VCaP (cell line): ENCODE data around the gene SMG7.

ENCODE experiments used
- H3K27ac ChIP-seq: fragments of 450-650 bp; 2 replicates; pipeline ENCODE4 v1.5.1; 2017
- CTCF ChIP-seq: fragments of 450-650 bp; conservative IDR thresholded peaks from 2 replicates; pipeline ENCODE4 v1.5.1; 2017; ENCODE audit warnings: mild to moderate bottlenecking, moderate library complexity

Gene SMG7

GRCh38 chr1:183567584-183567983 lies 95.3 kb downstream of the SMG7 start:
- H3K27ac ChIP-seq, result no peak overlapping the region
- TF ChIP-seq CTCF, result no peak

- no peak for TF ChIP-seq CTCF
- H3K27ac ChIP-seq, result no peak overlapping the region
Measured at GRCh38 chr1:183568176-183569021, 96.1 kb downstream of the SMG7 start.

GRCh38 chr1:183569141-183569540 lies 96.8 kb downstream of the SMG7 start:
- TF ChIP-seq CTCF, result no peak
- H3K27ac ChIP-seq, result no peak overlapping the region

- TF ChIP-seq CTCF, result no peak
Measured at GRCh38 chr1:183569801-183570200, 97.5 kb downstream of the SMG7 start.

GRCh38 chr1:183570451-183570850 lies 98.2 kb downstream of the SMG7 start:
- TF ChIP-seq CTCF, result no peak
- no peak overlapping the region for H3K27ac ChIP-seq

More at GRCh38 chr1:183569801-183570200, 97.5 kb downstream of the SMG7 start:
- H3K27ac ChIP-seq, result no peak overlapping the region

GRCh38 chr1:183571678-183572268 lies 99.5 kb downstream of the SMG7 start:
- TF ChIP-seq CTCF, result no peak
- H3K27ac ChIP-seq, result no peak overlapping the region

- TF ChIP-seq CTCF, result no peak
- no peak overlapping the region for H3K27ac ChIP-seq
Measured at GRCh38 chr1:183572721-183573120, 100.4 kb downstream of the SMG7 start.
